ENCODE measurements around the gene RPGR.

Gene RPGR

GRCh38 chrX:38318606-38319005 lies 8.7 kb downstream of the RPGR start:
- DNase-seq, result no peak

GRCh38 chrX:38318196-38318595 lies 9.1 kb downstream of the RPGR start:
- DNase-seq, result no peak

GRCh38 chrX:38315186-38315585 lies 12.1 kb downstream of the RPGR start:
- DNase-seq, result no peak

- no peak for DNase-seq
Measured at GRCh38 chrX:38313190-38313589, 14.1 kb downstream of the RPGR start.

- no peak for DNase-seq
Measured at GRCh38 chrX:38312436-38312835, 14.9 kb downstream of the RPGR start.

DNA sequence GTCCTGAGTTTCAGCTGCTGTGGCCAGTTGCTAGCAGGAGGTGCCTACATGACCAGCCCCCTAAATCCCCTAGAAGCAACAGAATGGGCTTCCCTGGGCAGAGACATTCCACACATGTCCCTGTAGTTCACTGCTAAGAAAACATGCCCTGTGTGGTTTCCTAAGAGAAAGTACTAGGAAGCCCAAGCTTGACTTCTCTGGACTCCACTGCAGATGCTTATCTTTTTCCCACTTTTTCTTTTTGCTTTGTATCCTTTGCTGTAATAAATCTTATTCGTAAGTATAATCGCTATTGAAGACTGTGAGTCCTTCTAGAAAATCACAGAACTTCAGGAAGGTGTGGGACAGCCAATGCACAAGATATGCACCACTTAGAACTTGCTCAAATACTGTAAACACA lies 15.6 kb downstream of the RPGR start:
- no peak for DNase-seq

DNA sequence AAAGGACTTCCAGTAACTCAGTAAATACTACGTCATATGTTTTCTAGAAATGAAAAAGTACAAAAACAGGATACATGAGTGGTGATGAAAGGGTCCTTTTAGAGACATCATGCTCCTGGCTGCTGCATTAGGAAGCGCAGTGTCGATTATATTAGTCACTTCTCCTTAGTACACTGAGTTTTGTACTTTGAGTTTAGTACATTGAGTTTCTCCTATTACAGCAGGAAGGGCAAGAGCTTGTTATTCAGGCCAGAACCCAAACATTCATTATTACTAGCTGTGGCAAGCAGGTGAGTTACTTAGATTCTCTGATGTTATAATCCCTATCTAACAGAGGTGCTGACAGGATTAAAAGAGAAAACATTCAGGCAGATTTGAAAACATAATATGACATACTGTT lies 21.3 kb downstream of the RPGR start:
- no peak for DNase-seq

- no peak for DNase-seq
Measured at GRCh38 chrX:38304010-38304409, 23.3 kb downstream of the RPGR start.

GRCh38 chrX:38293741-38294140 lies 33.6 kb downstream of the RPGR start:
- DNase-seq, result no peak

- no peak for DNase-seq
Measured at GRCh38 chrX:38287674-38288073, 39.6 kb downstream of the RPGR start.

- DNase-seq, result no peak
Measured at GRCh38 chrX:38285649-38286048, 41.7 kb downstream of the RPGR start.

- no peak for DNase-seq
Measured at GRCh38 chrX:38282049-38282448, 45.3 kb downstream of the RPGR start.

DNA sequence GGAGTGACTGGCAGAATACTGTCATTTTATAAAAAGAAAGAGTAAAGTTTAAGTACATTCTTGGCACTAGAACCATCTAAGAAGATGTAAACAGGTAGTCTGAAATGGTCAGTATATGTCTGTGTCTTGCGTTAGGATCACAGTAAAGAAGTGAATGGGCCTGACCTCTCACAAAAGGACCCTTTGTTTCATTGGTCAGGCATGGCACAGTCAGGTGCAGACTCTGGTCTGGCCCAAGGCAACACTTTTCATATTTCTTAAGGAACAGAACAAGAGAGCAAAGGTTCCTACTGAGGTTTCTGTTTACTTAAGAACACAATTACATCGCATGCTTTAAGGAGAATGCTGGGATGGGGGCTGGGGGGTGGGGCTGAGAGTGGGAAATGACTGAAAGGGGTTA lies 48.1 kb downstream of the RPGR start:
- no peak for DNase-seq

GRCh38 chrX:38278682-38279081 lies 48.6 kb downstream of the RPGR start:
- DNase-seq, result no peak

- no peak for DNase-seq
Measured at GRCh38 chrX:38277802-38278201, 49.5 kb downstream of the RPGR start.

DNA sequence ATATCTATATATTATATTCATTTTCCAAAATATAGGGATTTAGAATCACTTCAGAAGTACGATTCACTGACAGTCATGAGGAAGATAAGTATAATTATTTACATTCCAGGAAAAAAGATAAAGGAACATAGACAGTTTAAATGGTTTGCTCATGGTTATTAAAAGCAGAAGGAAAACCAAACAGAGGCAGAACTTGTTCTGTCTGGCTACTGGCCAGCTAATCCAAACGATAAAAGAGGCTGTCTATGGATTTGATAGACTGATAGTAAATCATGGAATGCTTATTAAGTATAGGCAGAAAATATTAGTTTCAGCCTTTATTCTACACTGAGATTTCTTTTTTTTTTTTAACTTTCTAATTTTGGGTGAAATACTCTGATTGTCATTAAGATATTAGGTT lies 50.2 kb downstream of the RPGR start:
- DNase-seq, result no peak

DNA sequence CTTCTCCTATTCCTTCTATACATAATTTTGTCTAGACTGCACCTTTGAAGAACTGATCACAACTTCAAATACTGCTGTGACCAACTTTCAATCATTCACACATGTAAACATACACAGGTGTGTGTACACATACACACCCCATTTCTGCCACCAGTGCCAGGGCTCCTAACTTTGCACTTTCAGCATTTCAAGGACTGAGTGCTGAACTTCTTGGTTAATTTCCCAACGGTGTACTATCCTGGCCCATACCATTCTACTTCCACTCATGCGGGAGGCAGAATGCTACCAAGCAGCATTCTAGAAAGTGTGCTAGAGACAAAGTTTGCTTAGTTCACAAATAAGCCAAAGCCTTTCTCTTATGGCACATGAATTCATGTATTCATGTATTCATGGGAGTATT lies 51.2 kb downstream of the RPGR start:
- DNase-seq, result no peak

- no peak for DNase-seq
Measured at GRCh38 chrX:38275615-38276014, 51.7 kb downstream of the RPGR start.

- no peak for DNase-seq
Measured at GRCh38 chrX:38273453-38273852, 53.9 kb downstream of the RPGR start.

GRCh38 chrX:38271154-38271716 lies 56.1 kb downstream of the RPGR start:
- no peak for DNase-seq

GRCh38 chrX:38268011-38268410 lies 59.3 kb downstream of the RPGR start:
- DNase-seq, result no peak

- no peak for DNase-seq
Measured at GRCh38 chrX:38262715-38263620, 64.3 kb downstream of the RPGR start.

GRCh38 chrX:38260231-38260630 lies 67.1 kb downstream of the RPGR start:
- DNase-seq, result no peak

GRCh38 chrX:38256019-38256418 lies 71.3 kb downstream of the RPGR start:
- DNase-seq, result no peak

- no peak for DNase-seq
Measured at GRCh38 chrX:38249965-38250364, 77.3 kb downstream of the RPGR start.
